GM12801 (cell line): ENCODE measurements around the gene PRPS1.

Experiments
- CTCF ChIP-seq: IDR thresholded peaks from one replicate; pipeline ENCODE4 v1.5.1; 2011; ENCODE audit warnings: control low read depth; ENCODE audit not compliant: insufficient read length; ENCODE audit errors: extremely low read depth

The PRPS1 gene

GRCh38 chrX:107599450-107599861 lies 28.9 kb upstream of the PRPS1 start:
- no peak for TF ChIP-seq CTCF

- no peak for TF ChIP-seq CTCF
Measured at GRCh38 chrX:107600366-107600765, 27.9 kb upstream of the PRPS1 start.

- no peak for TF ChIP-seq CTCF
Measured at GRCh38 chrX:107601326-107601725, 27.0 kb upstream of the PRPS1 start.

GRCh38 chrX:107601759-107602158 lies 26.6 kb upstream of the PRPS1 start:
- no peak for TF ChIP-seq CTCF

- TF ChIP-seq CTCF, result no peak
Measured at GRCh38 chrX:107602694-107603239, 25.5 kb upstream of the PRPS1 start.

- no peak for TF ChIP-seq CTCF
Measured at GRCh38 chrX:107603429-107604159, 24.7 kb upstream of the PRPS1 start.

GRCh38 chrX:107610667-107611066 lies 17.6 kb upstream of the PRPS1 start:
- no peak for TF ChIP-seq CTCF
